NCI-H1105 (cell line): ENCODE results near the gene PLA2G3.

Experiments used
- DNase-seq: peaks from one replicate; lab custom pipeline; 2025; lab: John Stamatoyannopoulos, UW

Gene PLA2G3

DNA sequence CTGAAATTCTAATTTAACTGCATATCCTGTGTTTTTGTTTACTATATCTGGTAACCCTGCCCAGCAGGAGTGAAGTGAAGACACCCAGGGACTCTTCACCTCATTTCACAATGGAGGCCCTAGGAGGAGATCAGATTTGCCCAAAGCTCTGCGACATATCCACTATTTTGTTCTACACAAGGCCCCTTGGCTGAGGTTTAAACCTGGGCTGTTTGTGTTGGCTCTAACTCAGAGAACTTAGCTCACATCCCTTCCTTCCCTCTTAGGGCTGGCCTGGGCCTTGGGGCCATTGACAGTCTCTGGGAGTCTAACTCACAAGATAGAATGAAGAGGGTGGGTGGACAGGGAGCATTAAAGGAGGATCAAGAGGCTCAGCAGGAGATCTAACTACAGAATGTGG, 8.2 kb upstream of the PLA2G3 start:
- no peak for DNase-seq

DNA sequence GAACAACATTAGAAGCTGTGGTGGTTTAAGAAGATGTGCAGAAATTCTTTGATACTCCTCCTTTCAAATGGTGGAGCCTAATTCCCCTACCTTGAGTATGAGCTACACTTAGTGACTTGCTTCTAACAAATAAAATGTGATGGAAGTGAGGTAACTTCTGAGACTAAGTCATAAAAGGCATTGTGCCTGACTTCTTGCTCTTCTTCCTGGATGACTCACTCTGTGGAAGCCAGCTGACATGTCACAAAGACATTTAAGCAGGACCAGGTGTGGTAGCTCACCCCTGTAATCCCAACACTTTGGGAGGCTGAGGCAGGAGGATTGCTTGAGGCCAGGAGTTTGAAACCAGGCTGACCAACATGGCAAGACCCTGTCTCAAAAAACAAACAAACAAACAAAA, 3.9 kb upstream of the PLA2G3 start:
- no peak for DNase-seq

DNA sequence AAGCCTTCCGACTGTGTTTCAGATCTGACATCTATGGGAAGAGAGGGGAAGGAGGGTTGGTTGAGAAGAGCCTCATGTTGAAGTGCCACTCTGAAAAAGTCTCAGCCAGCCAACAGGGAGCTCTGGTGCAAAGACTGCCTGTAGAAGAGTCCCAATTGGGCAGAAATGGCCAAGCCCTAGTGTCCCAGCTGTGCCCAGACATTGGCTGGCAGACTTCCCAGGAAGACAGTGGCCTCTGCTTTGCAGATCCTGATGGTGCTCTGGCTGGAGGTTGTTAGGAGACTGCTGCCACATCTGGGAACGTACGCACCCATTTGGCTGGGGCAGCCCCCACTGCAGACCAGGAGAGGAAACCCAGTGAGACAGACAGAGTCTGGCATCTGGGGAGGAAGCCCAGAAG, 3.2 kb upstream of the PLA2G3 start:
- DNase-seq, result no peak

DNA sequence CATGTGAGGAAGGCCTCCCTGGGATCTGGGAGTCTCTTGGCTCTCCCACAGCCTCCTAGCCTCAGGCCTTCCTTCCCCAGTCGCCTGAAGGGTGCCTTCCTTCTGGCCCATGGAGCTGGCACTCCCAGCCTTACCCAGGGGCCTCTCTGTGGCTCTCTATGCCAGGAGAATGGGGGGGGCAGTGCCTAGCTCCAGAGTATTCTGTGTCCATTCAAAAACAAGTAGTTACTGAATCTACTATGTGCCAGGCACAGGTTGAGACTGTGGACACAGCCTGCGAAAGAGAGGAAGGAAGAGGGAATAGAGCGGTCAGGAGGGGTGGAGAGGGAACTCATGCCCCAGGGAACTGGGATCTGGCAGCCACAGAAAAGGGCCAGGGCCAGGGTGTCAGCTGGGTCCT, 2.7 kb upstream of the PLA2G3 start:
- no peak for DNase-seq

DNA sequence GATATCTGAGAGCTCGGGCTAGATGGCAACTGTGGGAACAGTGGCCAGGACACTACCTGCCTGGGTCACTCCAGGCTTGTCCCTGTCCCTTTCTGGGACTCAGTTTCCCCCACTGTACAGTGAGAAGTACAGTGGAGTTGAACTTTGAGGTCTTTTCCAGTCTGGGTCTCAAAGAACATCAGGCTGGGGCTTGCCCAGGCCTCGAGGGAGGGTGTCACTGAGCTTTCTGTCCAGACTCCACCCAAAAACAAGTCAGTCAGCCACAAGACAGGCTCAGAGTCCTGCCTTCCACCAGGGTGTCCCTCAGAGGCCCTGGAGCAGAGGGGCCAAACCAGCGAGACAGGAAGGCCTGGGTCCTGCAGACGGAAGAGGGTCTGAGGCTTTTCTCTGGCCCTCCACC, 2.0 kb upstream of the PLA2G3 start:
- DNase-seq, result no peak

DNA sequence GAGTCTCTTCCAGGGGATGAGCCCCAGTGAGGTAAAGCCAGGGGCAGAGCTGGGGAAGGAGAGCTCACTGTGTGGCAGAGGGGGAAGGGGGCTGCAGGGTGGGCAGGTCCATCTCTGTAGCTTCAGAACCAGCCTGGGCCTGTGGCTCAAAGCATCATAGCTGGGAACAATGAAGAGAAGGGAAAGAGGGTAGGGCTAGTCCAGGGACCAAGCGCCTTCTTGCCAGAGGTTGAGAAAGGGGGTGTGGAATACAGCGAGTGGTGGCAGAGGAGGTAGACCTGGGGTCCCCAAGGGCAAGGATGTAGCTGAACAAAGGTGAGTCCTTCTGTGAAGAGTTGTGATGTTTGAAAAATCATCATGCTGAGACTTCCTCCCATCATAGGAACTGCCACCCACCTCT, 1.2 kb upstream of the PLA2G3 start:
- no peak for DNase-seq

DNA sequence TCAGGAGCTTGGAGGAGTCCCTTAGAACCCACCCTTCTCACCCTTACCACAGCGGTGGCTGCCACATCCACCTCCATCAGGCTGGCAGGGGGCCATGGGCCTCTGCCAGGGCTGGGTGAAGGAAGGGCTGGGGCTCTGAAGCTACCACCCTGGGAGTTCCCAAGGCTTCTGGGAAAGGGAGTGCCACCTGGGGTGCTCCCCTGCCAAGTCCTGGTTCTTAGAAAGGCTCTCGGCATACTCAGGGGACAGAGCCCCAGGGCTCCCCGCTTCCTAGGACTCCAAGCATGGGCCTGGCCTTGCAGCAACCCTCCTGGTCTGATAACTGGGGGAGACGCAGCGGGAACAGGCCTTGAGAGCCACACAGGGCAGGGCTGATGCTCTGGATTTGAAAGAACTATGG, 438 bp upstream of the PLA2G3 start:
- no peak for DNase-seq

DNA sequence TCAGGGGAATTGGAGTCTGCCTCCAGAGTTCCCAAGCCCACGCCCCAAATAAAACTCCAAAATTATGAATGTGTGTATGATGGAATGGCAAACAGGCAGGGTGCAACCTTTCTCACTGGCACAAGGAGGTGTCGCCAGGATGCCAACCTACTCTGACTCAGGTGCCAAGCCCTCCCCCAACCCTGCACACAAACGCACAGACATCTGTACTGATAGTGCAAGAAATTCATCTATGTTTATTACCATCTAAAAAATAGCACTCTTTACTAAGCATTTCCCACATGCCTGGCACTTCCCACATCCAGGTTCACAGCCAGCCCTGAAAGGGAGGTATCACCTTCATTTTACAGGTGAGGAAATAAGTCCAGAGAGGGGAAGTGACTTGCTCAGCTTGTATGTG, 1.2 kb downstream of the PLA2G3 start:
- DNase-seq, result no peak

DNA sequence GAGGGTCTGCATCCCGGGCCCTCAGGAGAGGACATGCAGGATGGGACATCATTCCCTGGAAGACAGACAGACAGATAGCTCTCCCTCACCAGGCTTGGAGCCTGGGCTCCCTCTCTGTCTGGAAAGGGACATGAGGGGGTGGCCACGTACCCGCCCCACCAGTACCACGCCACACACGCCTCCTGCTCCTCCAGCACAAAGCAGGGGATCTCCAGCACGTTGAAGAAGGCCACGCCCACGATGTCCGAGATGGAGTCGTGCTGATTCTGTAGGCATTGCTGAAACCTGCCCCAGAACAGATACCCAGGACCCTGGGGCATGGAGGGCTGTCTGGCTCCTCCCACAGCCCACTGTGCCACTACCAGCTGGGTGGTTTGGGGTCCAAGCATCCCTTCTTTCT, 2.2 kb downstream of the PLA2G3 start:
- DNase-seq, result no peak

DNA sequence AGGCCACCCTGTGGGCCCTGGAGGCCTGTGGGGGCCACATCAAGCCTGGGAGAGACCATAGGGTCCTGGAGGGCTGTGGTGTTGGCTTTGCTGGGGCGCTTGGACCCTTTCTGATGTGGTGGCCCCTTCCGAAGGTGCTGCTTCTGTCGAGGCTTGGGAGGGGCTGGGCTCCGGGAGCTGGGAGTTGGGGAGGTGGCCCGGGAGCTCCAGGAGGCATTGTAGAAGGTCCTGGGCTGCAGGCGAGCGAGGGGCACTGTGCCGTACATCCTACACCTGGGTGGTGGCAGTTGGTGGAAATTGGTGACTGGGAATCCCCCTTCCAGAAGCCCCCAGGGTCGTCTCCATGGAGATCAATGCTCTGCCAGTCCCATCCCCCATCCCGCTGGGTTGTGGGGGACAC, 2.6 kb downstream of the PLA2G3 start:
- DNase-seq, result no peak

DNA sequence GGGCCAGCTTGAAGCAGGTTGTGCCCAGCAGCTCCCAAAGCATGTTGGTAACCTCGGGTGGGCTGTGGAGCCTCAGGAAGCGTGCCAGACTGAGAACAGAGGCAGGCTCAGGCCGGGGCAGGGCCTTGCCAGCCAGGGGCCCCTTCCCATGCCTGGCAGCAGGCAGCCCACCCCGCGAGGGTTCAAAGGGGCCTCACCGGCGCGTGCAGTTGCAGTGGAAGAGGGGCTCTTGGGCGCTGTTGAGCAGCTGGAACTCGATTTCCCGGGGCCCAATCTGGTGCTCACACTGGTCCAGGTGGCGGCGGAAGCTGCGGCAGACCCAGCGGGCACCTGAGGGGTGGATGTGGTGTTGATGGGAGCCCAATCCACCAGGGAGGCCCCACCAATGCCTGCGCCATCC, 3.6 kb downstream of the PLA2G3 start:
- DNase-seq, result no peak

DNA sequence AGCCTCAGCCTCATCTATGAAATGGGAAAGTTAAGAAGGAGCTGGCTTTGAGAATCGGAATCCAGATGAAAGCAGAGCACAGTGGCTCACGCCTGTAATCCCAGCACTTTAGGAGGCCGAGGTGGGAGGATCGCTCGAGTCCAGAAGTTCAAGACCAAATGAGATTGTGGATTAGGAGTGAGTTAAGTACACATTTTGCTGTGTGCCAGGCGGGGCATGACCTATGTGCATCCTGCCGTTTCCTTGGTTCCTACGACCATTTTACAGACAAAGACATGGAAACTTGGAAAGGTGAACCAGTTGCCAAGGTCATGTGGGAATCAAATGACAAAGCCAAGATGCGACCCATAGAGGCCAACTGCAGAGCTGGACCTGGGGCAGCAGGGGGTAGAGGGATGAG, 4.2 kb downstream of the PLA2G3 start:
- no peak for DNase-seq

DNA sequence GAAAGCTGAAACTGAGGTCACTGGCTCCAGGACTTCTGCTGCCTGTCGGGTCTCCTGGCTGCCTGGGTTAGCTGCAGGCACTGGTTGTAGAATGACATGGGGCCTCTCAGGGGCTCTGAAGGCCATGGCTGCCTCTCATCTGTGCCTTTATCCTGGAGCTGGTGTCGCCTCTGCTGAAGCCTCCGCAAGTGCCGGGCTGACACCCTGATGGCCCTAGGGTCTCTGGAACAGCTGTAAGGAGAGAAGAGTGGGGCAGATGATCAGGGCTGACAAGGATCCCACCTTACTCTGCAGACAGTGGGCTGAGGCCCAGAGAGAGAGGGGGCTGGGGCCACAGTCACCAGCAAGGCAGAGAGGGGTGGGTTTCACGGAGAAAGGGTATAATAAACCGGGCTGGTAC, 4.6 kb downstream of the PLA2G3 start:
- no peak for DNase-seq

DNA sequence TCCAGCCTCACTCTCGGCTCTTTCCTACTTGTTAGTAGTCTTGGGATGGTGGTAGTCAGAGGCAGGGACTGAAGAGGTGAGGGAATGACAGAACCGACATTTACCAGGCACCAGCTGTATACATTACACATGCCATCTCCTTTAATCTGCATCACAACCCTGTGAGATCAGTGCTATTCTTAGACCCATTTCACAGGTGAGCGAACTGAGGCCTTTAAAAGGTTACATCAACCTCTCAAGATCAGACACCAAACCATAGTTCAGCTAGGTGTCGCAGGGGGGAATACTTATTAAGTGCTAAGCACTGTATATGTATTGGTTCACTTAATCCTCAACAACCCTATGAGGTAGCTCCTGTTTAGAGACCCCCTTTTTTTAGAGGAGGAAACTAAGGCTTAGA, 5.6 kb downstream of the PLA2G3 start:
- no peak for DNase-seq

DNA sequence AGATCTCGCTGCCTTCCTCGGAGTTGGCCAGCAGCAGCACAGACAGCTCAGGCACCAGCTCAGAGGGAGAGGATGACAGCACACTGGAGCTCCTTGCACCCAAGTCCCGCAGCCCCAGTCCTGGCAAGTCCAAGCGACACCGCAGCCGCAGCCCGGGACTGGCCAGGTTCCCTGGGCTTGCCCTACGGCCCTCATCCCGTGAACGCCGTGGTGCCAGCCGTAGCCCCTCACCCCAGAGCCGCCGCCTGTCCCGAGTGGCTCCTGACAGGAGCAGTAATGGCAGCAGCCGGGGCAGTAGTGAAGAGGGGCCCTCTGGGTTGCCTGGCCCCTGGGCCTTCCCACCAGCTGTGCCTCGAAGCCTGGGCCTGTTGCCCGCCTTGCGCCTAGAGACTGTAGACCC, 6.4 kb downstream of the PLA2G3 start:
- DNase-seq, result no peak

DNA sequence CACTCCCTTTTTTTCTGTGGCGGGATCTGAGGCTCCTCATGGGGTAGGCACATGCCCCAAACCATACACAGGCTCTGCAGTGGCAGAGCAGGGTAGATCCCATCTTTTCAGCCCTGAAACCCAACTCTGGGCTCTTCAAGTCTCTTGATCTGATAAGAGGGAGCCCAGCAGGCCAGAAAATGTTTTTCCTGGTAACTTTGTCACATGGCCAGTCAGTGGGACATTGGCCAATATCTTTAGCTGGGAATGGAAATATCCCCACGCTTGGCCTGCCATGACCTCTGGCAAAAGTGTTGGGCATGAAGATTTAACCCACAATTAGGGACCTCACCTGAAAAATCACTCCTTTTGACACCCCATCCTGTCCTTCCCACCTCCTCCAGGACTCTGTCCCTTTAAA, 9.4 kb downstream of the PLA2G3 start:
- no peak for DNase-seq

DNA sequence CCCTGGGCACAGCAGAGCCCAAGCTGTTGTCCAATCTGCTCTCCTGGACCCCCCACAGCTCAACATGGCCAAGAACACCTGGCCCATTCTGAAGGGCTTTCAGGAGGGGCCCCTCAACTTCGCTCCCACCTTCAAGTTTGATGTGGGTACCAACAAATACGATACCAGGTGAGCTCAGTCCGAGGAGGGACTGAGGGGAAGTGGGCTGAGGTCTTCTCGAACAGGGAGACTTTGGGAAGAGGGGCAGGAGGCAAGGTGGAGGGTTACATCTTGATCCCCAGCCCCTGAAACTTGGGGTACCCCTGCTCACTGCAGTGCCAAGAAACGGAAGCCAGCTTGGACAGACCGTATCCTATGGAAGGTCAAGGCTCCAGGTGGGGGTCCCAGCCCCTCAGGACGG, 12.2 kb downstream of the PLA2G3 start:
- no peak for DNase-seq

DNA sequence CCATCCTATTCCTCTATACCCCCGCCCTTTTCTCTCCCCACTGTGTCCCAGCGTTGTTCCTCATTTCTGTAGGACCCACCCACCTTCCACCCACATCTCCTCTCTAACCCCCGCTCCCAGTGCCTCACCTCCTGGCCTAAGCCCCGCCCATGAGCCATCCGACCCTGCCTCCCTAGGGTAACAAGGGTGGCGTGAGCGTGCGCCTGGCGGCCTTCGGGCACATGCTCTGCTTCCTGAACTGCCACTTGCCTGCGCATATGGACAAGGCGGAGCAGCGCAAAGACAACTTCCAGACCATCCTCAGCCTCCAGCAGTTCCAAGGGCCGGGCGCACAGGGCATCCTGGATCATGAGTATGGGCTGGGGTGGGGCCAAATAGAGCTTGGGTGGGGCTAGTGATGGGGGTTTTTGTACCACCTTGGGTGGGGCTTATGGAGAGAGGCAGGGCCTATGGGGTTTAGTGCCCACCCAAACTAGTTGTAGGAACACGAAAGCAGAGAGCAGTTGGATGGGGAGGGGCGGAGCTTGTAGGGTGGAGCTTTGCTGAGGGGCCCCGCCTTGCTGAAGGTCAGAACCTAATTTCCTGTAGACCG, 13.0 kb downstream of the PLA2G3 start:
- no peak for DNase-seq

DNA sequence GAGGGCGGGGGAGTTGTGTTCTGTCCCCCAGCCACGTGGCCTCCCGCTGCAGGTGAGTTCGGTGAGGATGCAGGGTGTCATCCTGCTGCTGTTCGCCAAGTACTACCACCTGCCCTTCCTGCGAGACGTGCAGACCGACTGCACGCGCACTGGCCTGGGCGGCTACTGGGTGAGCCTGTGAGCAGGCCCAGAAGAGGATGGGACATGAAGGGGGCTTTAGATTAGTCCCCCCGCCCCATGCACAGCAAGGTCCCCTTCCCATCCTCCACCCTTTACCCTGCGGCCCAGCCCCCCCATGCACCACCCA, 13.5 kb downstream of the PLA2G3 start:
- no peak for DNase-seq

DNA sequence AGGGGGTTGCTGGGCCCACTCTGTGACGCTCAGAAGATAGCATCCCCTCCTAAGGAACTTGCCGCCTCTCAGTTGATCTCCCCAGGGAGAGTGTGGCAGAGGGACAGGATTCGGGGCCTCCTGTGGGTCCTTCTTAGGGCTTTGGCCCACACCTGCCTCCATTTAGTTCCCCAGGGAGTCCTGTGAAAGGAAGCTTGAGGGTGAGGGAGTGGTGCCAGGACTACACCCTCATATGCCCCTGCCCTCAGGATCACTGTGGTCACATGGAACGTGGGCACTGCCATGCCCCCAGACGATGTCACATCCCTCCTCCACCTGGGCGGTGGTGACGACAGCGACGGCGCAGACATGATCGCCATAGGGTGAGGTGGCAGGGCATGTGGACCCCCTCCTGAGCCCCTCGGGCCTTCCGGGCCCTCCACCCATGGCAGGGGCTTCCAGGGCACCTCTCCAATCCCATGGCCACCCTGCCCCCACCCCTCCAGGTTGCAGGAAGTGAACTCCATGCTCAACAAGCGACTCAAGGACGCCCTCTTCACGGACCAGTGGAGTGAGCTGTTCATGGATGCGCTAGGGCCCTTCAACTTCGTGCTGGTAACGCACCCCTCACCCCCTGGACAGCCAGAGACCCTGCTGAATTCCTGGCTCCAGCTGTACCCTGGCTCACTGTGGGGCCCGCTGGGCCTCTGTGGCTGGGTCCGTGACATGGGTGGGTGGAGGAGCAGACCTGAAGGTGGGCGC, 14.0 kb downstream of the PLA2G3 start:
- no peak for DNase-seq

DNA sequence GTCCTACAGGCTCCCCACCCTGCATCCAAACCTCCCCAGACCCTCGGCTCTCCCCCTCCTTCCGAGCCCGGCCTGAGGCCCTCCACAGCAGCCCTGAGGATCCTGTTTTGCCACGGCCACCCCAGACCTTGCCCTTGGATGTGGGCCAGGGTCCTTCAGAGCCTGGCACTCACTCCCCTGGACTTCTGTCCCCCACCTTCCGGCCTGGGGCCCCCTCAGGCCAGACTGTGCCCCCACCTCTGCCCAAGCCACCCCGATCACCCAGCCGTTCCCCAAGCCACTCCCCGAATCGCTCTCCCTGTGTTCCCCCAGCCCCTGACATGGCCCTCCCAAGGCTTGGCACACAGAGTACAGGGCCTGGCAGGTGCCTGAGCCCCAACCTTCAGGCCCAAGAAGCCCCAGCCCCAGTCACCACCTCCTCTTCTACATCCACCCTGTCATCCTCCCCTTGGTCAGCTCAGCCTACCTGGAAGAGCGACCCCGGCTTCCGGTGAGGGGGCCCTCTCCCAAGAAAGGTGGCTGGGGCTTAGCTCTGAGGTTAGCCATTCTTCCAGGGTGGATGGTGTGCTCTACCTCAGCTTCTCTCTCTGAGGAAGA, 14.7 kb downstream of the PLA2G3 start:
- no peak for DNase-seq

DNA sequence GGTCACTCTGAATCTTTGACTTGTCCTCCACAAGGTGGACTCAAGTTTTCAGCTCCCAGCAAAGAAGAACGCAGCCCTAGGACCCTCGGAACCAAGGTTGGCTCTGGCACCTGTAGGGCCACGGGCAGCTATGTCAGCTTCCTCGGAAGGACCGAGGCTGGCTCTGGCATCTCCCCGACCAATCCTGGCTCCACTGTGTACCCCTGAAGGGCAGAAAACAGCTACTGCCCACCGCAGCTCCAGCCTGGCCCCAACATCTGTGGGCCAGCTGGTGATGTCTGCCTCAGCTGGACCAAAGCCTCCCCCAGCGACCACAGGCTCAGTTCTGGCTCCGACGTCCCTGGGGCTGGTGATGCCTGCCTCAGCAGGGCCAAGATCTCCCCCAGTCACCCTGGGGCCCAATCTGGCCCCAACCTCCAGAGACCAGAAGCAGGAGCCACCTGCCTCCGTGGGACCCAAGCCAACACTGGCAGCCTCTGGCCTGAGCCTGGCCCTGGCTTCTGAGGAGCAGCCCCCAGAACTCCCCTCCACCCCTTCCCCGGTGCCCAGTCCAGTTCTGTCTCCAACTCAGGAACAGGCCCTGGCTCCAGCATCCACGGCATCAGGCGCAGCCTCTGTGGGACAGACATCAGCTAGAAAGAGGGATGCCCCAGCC, 15.4 kb downstream of the PLA2G3 start:
- DNase-seq, result no peak

DNA sequence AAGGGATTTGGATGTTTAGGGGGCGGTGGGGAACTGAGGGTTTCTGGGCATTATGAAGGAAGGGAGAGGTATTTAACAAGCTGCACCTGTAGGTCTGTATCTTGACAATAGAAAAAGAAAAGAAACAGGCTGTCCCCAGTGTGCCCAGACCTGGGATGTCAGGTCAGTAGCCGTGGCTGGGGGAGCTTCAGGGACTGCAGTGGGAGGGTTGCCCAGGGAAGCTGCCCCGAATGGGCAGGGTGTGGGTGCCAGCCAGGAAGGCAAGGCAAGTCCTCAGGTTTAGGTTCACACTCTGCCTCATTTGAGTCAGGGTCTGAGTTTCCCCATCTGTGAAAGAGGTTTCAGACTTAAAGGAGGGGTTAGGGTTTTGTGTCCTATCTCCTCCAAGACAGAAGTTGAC, 16.0 kb downstream of the PLA2G3 start:
- DNase-seq, result no peak

DNA sequence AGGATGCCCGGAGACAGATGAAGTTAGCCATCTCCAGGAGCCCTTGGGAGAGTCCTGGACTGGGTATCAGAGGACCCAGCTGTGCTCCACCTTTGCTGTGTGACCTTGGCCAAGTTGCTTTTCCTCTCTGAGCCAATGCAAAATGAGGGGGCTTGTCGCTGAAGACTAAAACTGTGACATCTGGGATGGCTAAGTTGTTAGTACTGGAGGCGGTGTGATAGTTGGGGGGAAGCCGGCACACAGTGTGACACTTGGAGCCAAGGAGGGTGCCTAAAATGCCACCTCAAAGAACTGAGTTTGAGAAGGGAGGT, 17.1 kb downstream of the PLA2G3 start:
- DNase-seq, result no peak
